HCT116 (cell line): ENCODE data around the gene PLCB1. TPM values are rescaled to one million over a fixed set of nuclear protein-coding genes. Genes with fewer than 3 reads are reported as not detected.

Experiments
- ATAC-seq: fragments of 200-7000 bp; cut with Tn5 transposase; 2 replicates; pipeline ENCODE4 v1.9.1; 2020; ENCODE audit warnings: mild to moderate bottlenecking, moderate library complexity
- BruUV-seq: library from RNA; stranded (reverse); fragments of 400-500 nt; replicated peaks from 2 replicates; lab custom pipeline; 2021; lab: Mats Ljungman, UMichigan
- CTCF ChIA-PET: fragments of 300-600 bp; sonication (Branson Sonifier 250); formaldehyde crosslinking; loops from one replicate; lab custom pipeline; 2021; ENCODE audit warnings: antibody characterized with exemption; lab: Charles Lee
- POLR2A ChIA-PET: fragments of 300-600, 350-600 bp; sonication (Branson Sonifier 250); formaldehyde crosslinking; loops from one replicate; lab custom pipeline; 2021; ENCODE audit warnings: antibody characterized with exemption; lab: Charles Lee
- RAD21 ChIA-PET, 2 experiments: fragments of 300-600 bp; sonication (Branson Sonifier 250); formaldehyde crosslinking; loops; one replicate each; lab custom pipeline; 2023; ENCODE audit warnings: low total read pairs in 2 of 2; ENCODE audit not compliant: uncharacterized antibody in 2 of 2, unreplicated experiment in 2 of 2, low non-redundant PET in 1 of 2; lab: Charles Lee
- DNase-seq: peaks from one replicate; pipeline ENCODE4 v3.0.0-alpha.2; 2010; ENCODE audit warnings: low read depth, low spot score
- H2AFZ ChIP-seq: fragments of 200-600 bp; shearing (Covaris generic), sonication (generic); 2 replicates; pipeline ENCODE4 v1.6.1; 2017; ENCODE audit warnings: low read depth, mixed run types, mixed read lengths, antibody characterized with exemption, low read length; ENCODE audit not compliant: poor library complexity, severe bottlenecking
- H3K27ac ChIP-seq: 2 replicates; pipeline ENCODE4 v1.5.1; 2012; ENCODE audit warnings: low read depth, low read length
- H3K27me3 ChIP-seq: fragments of 200-600 bp; sonication (generic); 2 replicates; pipeline ENCODE4 v1.6.1; 2016; ENCODE audit warnings: mixed run types, low read length, mixed read lengths; ENCODE audit not compliant: insufficient read depth
- H3K36me3 ChIP-seq, 2 experiments: fragments of 200-500 bp in 1 of 2; fragments of 200-600 bp in 1 of 2; sonication (Bioruptor generic) in 1 of 2; sonication (generic) in 1 of 2; 2 replicates each; pipeline versions ENCODE4 v1.5.1 to v1.6.1; 2014 to 2016; ENCODE audit warnings: low read length in 2 of 2, inconsistent platforms in 1 of 2, mixed read lengths in 1 of 2, mixed run types in 1 of 2; ENCODE audit not compliant: insufficient read depth in 2 of 2, control insufficient read depth in 1 of 2
- H3K4me1 ChIP-seq, 2 experiments: fragments of 200-600 bp in 1 of 2; sonication (generic) in 1 of 2; 2 replicates each; pipeline versions ENCODE4 v1.5.1 to v1.6.1; 2012 to 2017; ENCODE audit warnings: low read length in 2 of 2, inconsistent platforms in 1 of 2, mild to moderate bottlenecking in 1 of 2, mixed read lengths in 1 of 2, mixed run types in 1 of 2, moderate library complexity in 1 of 2; ENCODE audit not compliant: insufficient read depth in 2 of 2, control insufficient read depth in 1 of 2
- H3K4me2 ChIP-seq: fragments of 200-600 bp; sonication (generic); 2 replicates; pipeline ENCODE4 v1.6.1; 2017; ENCODE audit warnings: mixed run types, low read length, mixed read lengths
- H3K4me3 ChIP-seq, 2 experiments: fragments of 200-600 bp in 1 of 2; sonication (generic) in 1 of 2; replicated peaks in 1 of 2; 2 replicates each; pipeline ENCODE4 v1.5.1; 2011 to 2016; ENCODE audit warnings: low read length in 2 of 2, control low read depth in 1 of 2, low read depth in 1 of 2, mild to moderate bottlenecking in 1 of 2, mixed read lengths in 1 of 2, mixed run types in 1 of 2
- H3K79me2 ChIP-seq: fragments of 200-600 bp; sonication (generic); 2 replicates; pipeline ENCODE4 v1.6.1; 2017; ENCODE audit warnings: mild to moderate bottlenecking, mixed run types, low read length, moderate library complexity, mixed read lengths; ENCODE audit not compliant: insufficient read depth
- H3K9ac ChIP-seq: fragments of 200-600 bp; sonication (generic); 2 replicates; pipeline ENCODE4 v1.6.1; 2016; ENCODE audit warnings: low read length, mixed read lengths
- H3K9me2 ChIP-seq: fragments of 200-600 bp; sonication (generic), shearing (Covaris generic); 2 replicates; pipeline ENCODE4 v1.6.1; 2017; ENCODE audit warnings: mixed run types, mild to moderate bottlenecking, moderate library complexity; ENCODE audit not compliant: insufficient read depth
- H3K9me3 ChIP-seq, 2 experiments: fragments of 200-500 bp in 1 of 2; fragments of 200-600 bp in 1 of 2; sonication (Bioruptor generic) in 1 of 2; sonication (generic) in 1 of 2; 2 replicates each; pipeline ENCODE4 v1.6.1; 2014 to 2017; ENCODE audit warnings: low read length in 2 of 2, mixed read lengths in 2 of 2, inconsistent platforms in 1 of 2, low read depth in 1 of 2, mild to moderate bottlenecking in 1 of 2, mixed run types in 1 of 2, moderate library complexity in 1 of 2; ENCODE audit not compliant: control insufficient read depth in 1 of 2, insufficient read depth in 1 of 2
- H4K20me1 ChIP-seq: fragments of 200-600 bp; sonication (generic), shearing (Covaris generic); 2 replicates; pipeline ENCODE4 v1.6.1; 2017; ENCODE audit warnings: mixed run types, mild to moderate bottlenecking, moderate library complexity; ENCODE audit not compliant: insufficient read depth
- ATF3 ChIP-seq: IDR thresholded peaks from 2 replicates; pipeline ENCODE4 v1.6.1; 2012
- CEBPB ChIP-seq: IDR thresholded peaks from 2 replicates; pipeline ENCODE4 v1.6.1; 2012; ENCODE audit warnings: low read depth
- CTCF ChIP-seq, 3 experiments: fragments of 200-600 bp in 1 of 3; sonication (generic) in 1 of 3; IDR thresholded peaks in 2 of 3; conservative IDR thresholded peaks in 1 of 3; 2 replicates each; pipeline ENCODE4 v1.5.1; 2012 to 2017; ENCODE audit warnings: low read depth in 2 of 3, low read length in 2 of 3, antibody characterized with exemption in 1 of 3, borderline replicate concordance in 1 of 3, control low read depth in 1 of 3, mild to moderate bottlenecking in 1 of 3, mixed read lengths in 1 of 3, mixed run types in 1 of 3, moderate library complexity in 1 of 3; ENCODE audit not compliant: insufficient read depth in 1 of 3
- EGR1 ChIP-seq: IDR thresholded peaks from 2 replicates; pipeline ENCODE4 v1.6.1; 2012; ENCODE audit warnings: low read depth
- ELF1 ChIP-seq: IDR thresholded peaks from 2 replicates; pipeline ENCODE4 v1.6.1; 2012; ENCODE audit warnings: low read depth, borderline replicate concordance
- EZH2 ChIP-seq: fragments of 200-600 bp; sonication (generic); IDR thresholded peaks from 2 replicates; pipeline ENCODE4 v1.6.1; 2017; ENCODE audit warnings: antibody characterized with exemption, mixed run types
- EZH2phosphoT487 ChIP-seq: fragments of 200-600 bp; IDR thresholded peaks from 2 replicates; pipeline ENCODE4 v1.6.1; 2018; ENCODE audit warnings: antibody characterized with exemption, borderline replicate concordance
- FOSL1 ChIP-seq: IDR thresholded peaks from 2 replicates; pipeline ENCODE4 v1.6.1; 2012; ENCODE audit warnings: low read depth
- JUND ChIP-seq: IDR thresholded peaks from 2 replicates; pipeline ENCODE4 v1.6.1; 2012
- MAX ChIP-seq: IDR thresholded peaks from 2 replicates; pipeline ENCODE4 v1.6.1; 2012
- POLR2A ChIP-seq: IDR thresholded peaks from 2 replicates; pipeline ENCODE4 v1.7.0; 2011; ENCODE audit warnings: borderline replicate concordance; ENCODE audit not compliant: insufficient read depth, insufficient read length; ENCODE audit errors: extremely low read depth
- RAD21 ChIP-seq: IDR thresholded peaks from 2 replicates; pipeline ENCODE4 v1.6.1; 2012; ENCODE audit warnings: low read depth, mild to moderate bottlenecking
- SIN3A ChIP-seq: IDR thresholded peaks from 2 replicates; pipeline ENCODE4 v1.6.1; 2012; ENCODE audit warnings: low read depth
- SP1 ChIP-seq: IDR thresholded peaks from 2 replicates; pipeline ENCODE4 v1.6.1; 2012; ENCODE audit warnings: low read depth
- SRF ChIP-seq: IDR thresholded peaks from 2 replicates; pipeline ENCODE4 v1.6.1; 2012; ENCODE audit warnings: low read depth
- TCF7L2 ChIP-seq: IDR thresholded peaks from 2 replicates; pipeline ENCODE4 v1.7.0; 2011; ENCODE audit warnings: borderline replicate concordance, inconsistent platforms; ENCODE audit not compliant: insufficient read depth, insufficient read length; ENCODE audit errors: extremely low read depth
- ZFX ChIP-seq: fragments of 450-650 bp; IDR thresholded peaks from 2 replicates; pipeline ENCODE4 v1.6.1; 2017
- ZNF274 ChIP-seq: fragments of 200-500 bp; sonication (Bioruptor generic); IDR thresholded peaks from 2 replicates; pipeline ENCODE4 v1.6.1; 2014; ENCODE audit warnings: mild to moderate bottlenecking, low read depth, low read length, inconsistent platforms
- intact Hi-C: fragments of 100-400 bp; cut with micrococcal nuclease; formaldehyde crosslinking; loops from 2 replicates; pipeline ENCODE4 v1.10.0; 2022
- total RNA-seq: library from RNA; stranded (reverse); gene quantifications from one replicate; pipeline ENCODE4 v1.2.1, GENCODE V29; 2021; ENCODE audit not compliant: unreplicated experiment
- TF ChIP-seq, protein P1 (sequence below): IDR thresholded peaks from 2 replicates; pipeline ENCODE4 v1.6.1; 2011; ENCODE audit warnings: mild to moderate bottlenecking, low read length, moderate library complexity; ENCODE audit not compliant: insufficient replicate concordance; ENCODE audit errors: extremely low read depth
- TF ChIP-seq, protein P2 (sequence below): IDR thresholded peaks from 2 replicates; pipeline ENCODE4 v1.6.1; 2012; ENCODE audit warnings: low read depth

The PLCB1 gene
- total RNA-seq, 1 experiment from 2014 or later, result 15.8 TPM

DNA sequence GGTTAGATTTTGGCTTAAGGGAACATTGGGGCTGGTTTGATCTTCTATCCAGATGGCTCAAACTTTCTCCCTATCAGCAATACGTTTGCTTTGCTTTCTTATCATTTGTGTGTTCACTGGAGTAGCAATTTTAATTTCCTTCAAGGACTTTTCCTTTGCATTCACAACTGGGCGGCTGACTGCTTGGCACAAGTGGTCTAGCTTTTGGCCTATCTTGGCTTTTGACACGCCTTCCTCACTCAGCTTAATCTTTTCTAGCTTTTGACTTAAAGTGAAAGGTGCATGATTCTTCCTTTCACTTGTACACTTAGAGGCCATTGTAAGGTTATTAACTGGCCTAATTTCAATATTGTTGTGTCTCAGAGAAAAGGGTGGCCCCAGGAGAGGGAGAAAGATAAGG is 254.9 kb downstream of the PLCB1 start:
- H3K9me3 ChIP-seq, result no peaks in the 10 kb centered on the region
- H3K4me2 ChIP-seq, result no peak overlapping the region
- ATAC-seq, result no peak
- intact Hi-C loops, result no loop called here
- no peak for DNase-seq
- H3K36me3 ChIP-seq, result no peaks in the 10 kb centered on the region
- no peaks in the 10 kb centered on the region for H4K20me1 ChIP-seq
- RAD21 ChIA-PET, result no interaction called here
- POLR2A ChIA-PET, result no interaction called here
- no peaks in the 10 kb centered on the region for H3K9me2 ChIP-seq
- CTCF ChIA-PET, result no interaction called here
- TF ChIP-seq POLR2A, result no peak
- no peak for TF ChIP-seq TCF7L2
- no peak for TF ChIP-seq ZFX
- TF ChIP-seq SRF, result no peak
- TF ChIP-seq ATF3, result no peak
- no peak for TF ChIP-seq JUND
- TF ChIP-seq, protein P1, sequence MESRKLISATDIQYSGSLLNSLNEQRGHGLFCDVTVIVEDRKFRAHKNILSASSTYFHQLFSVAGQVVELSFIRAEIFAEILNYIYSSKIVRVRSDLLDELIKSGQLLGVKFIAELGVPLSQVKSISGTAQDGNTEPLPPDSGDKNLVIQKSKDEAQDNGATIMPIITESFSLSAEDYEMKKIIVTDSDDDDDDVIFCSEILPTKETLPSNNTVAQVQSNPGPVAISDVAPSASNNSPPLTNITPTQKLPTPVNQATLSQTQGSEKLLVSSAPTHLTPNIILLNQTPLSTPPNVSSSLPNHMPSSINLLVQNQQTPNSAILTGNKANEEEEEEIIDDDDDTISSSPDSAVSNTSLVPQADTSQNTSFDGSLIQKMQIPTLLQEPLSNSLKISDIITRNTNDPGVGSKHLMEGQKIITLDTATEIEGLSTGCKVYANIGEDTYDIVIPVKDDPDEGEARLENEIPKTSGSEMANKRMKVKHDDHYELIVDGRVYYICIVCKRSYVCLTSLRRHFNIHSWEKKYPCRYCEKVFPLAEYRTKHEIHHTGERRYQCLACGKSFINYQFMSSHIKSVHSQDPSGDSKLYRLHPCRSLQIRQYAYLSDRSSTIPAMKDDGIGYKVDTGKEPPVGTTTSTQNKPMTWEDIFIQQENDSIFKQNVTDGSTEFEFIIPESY, result no peak
- TF ChIP-seq SIN3A, result no peak
- TF ChIP-seq, protein P2, sequence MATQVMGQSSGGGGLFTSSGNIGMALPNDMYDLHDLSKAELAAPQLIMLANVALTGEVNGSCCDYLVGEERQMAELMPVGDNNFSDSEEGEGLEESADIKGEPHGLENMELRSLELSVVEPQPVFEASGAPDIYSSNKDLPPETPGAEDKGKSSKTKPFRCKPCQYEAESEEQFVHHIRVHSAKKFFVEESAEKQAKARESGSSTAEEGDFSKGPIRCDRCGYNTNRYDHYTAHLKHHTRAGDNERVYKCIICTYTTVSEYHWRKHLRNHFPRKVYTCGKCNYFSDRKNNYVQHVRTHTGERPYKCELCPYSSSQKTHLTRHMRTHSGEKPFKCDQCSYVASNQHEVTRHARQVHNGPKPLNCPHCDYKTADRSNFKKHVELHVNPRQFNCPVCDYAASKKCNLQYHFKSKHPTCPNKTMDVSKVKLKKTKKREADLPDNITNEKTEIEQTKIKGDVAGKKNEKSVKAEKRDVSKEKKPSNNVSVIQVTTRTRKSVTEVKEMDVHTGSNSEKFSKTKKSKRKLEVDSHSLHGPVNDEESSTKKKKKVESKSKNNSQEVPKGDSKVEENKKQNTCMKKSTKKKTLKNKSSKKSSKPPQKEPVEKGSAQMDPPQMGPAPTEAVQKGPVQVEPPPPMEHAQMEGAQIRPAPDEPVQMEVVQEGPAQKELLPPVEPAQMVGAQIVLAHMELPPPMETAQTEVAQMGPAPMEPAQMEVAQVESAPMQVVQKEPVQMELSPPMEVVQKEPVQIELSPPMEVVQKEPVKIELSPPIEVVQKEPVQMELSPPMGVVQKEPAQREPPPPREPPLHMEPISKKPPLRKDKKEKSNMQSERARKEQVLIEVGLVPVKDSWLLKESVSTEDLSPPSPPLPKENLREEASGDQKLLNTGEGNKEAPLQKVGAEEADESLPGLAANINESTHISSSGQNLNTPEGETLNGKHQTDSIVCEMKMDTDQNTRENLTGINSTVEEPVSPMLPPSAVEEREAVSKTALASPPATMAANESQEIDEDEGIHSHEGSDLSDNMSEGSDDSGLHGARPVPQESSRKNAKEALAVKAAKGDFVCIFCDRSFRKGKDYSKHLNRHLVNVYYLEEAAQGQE, result no peak
- no peak for TF ChIP-seq EZH2
- TF ChIP-seq CTCF (IDR thresholded peaks at IDR 0.05 in 2 of 3, conservative IDR thresholded peaks at IDR 0.05 in 1 of 3; ENCODE audit: borderline replicate concordance in 1 of 3, insufficient read depth in 1 of 3, low read depth in 2 of 3, low read length in 2 of 3), result no peak
- no peak for TF ChIP-seq SP1
- TF ChIP-seq CEBPB, result no peak
- no peak for TF ChIP-seq EZH2phosphoT487
- no peak for TF ChIP-seq RAD21
- no peak for TF ChIP-seq ZNF274
- TF ChIP-seq FOSL1, result no peak
- TF ChIP-seq EGR1, result no peak
- no peak for TF ChIP-seq MAX
- no peak for TF ChIP-seq ELF1
- H3K4me3 ChIP-seq, result no peak overlapping the region
- H3K9ac ChIP-seq, result no peak overlapping the region
- no peak overlapping the region for H2AFZ ChIP-seq
- no peaks in the 10 kb centered on the region for H3K4me1 ChIP-seq
- H3K27ac ChIP-seq, result no peak overlapping the region
- no peaks in the 10 kb centered on the region for H3K79me2 ChIP-seq
- H3K27me3 ChIP-seq, result no peaks in the 10 kb centered on the region
- no TSS peak for BruUV-seq
